Measurements from ENCODE around the gene LZTS2.

LZTS2 gene

GRCh38 chr10:101056365-101057151, 57.0 kb downstream of the LZTS2 start:
- peaks cover 30% of the 10 kb centered on the region for H3K79me2 ChIP-seq (ENCODE audit: control insufficient read depth, insufficient read depth, low read length, unreplicated experiment)
- no peak overlapping the region for H3K4me3 ChIP-seq (ENCODE audit: low read depth, low read length)
- H2AFZ ChIP-seq (ENCODE audit: low read length, unreplicated experiment), result no peak overlapping the region
- no peak overlapping the region for H3K27ac ChIP-seq (ENCODE audit: low read depth, low read length)
- peaks cover 30% of the 10 kb centered on the region for H3K4me1 ChIP-seq (ENCODE audit: control insufficient read depth, insufficient read depth, low read length, unreplicated experiment)
- H3K27me3 ChIP-seq (ENCODE audit: insufficient read depth, low read length), result no peaks in the 10 kb centered on the region
- no peaks in the 10 kb centered on the region for H3K36me3 ChIP-seq (ENCODE audit: insufficient read depth, low read length)
